Immature natural killer cell (primary cell): Measurements from ENCODE around the gene TNIP2. TPM values are rescaled to one million over a fixed set of nuclear protein-coding genes. Genes with fewer than 3 reads are reported as not detected.
"Not testable (repeated sequence)": the region's sequence is repeated elsewhere in the genome, so short reads cannot be mapped to it uniquely, and the experiment has no call there.

Source experiments
- DNase-seq, 3 donors: peaks; one replicate each; pipeline ENCODE4 v3.0.0; 2022; ENCODE audit warnings: mixed read lengths in 1 of 3
- H3K27ac Mint-ChIP-seq, 6 donors: one replicate each; pipeline ENCODE4 v1.8.0; 2020; ENCODE audit warnings: mixed read lengths in 6 of 6, mild to moderate bottlenecking in 5 of 6, inconsistent platforms in 4 of 6, moderate library complexity in 3 of 6
- H3K27me3 Mint-ChIP-seq, 3 donors: one replicate each; pipeline ENCODE4 v1.8.0; 2020 to 2021; ENCODE audit warnings: low read depth in 3 of 3, mild to moderate bottlenecking in 3 of 3, mixed read lengths in 3 of 3, moderate library complexity in 3 of 3, inconsistent platforms in 1 of 3
- H3K36me3 Mint-ChIP-seq, 3 donors: one replicate each; pipeline ENCODE4 v1.8.0; 2020; ENCODE audit warnings: mixed read lengths in 3 of 3, inconsistent platforms in 2 of 3, mild to moderate bottlenecking in 2 of 3
- H3K4me1 Mint-ChIP-seq, 2 donors: one replicate each; pipeline ENCODE4 v1.8.0; 2020; ENCODE audit warnings: inconsistent platforms in 2 of 2, mild to moderate bottlenecking in 2 of 2, mixed read lengths in 2 of 2, moderate library complexity in 1 of 2
- H3K4me3 Mint-ChIP-seq, 5 donors: one replicate each; pipeline ENCODE4 v1.8.0; 2020; ENCODE audit warnings: mild to moderate bottlenecking in 5 of 5, mixed read lengths in 5 of 5, inconsistent platforms in 3 of 5, moderate library complexity in 3 of 5
- H3K9me3 Mint-ChIP-seq, 6 donors: one replicate each; pipeline ENCODE4 v1.8.0; 2020; ENCODE audit warnings: mild to moderate bottlenecking in 6 of 6, mixed read lengths in 6 of 6, inconsistent platforms in 4 of 6, moderate library complexity in 3 of 6
- polyA plus RNA-seq, 3 donors: library from polyadenylated mRNA; unstranded; fragments of 300-500 nt; fragmentation: Illumina TruSeq; gene quantifications; one replicate each; pipeline ENCODE4 v1.2.3, GENCODE V29; 2021

TNIP2 gene
- polyA plus RNA-seq, 3 donors from 2014 or later, result 35.1 to 43.7 (median 40.2) TPM

DNA sequence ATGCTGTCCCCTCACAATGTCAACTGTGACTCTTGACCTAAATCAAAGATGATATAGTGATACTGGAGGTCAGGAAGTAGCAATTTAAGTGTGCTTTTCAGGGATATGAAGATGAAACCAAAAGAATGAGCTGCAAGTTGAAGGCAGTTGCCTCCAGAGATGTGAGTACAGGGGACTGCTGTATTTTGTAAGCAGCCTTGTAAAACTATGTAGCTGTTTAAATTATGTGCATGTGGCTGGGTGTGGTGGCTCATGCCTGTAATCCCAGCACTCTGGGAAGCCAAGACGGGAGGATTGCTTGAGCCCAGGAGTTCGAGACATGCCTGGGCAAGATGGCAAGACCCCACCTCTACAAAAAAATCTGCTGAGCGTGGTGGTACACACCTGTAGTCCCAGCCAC, 15.1 kb upstream of the TNIP2 start:
- Mint-ChIP-seq H3K4me3 (no peak overlapping the region), H3K27ac (peak overlapping the region in 5 of 6 donors; percentile 4 to 76 (median 18)), H3K36me3 (no peaks in the 10 kb centered on the region), H3K9me3 (no peaks in the 10 kb centered on the region), H3K4me1 (peaks cover 12 to 14% of the 10 kb centered on the region in 2 donors), H3K27me3 (peaks cover 0 to 5% (median 4%) of the 10 kb centered on the region in 3 donors)
- no peak for DNase-seq

DNA sequence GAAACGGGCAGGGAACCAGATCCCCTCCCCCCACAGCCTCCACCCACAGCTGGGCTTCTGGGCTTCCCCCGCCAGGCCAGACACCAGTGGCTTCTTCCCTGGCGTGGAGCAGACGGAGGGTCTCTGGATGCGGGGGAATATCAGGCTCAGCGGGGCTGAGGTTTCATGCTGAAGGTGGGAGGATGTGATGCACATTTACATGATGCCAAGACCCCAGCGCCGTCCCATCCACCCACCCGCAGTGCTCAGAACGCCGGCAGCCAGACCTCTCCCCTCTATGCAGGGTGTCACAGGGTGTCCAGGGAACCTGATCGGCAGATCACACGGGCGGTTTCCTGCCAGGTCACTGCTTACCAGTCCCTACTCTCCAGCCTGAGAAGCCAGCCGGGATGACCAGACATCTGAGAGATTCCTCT, 12.8 kb upstream of the TNIP2 start:
- peaks cover 0 to 4% (median 3%) of the 10 kb centered on the region in 3 donors for H3K27me3 Mint-ChIP-seq
- no peak overlapping the region for H3K4me3 Mint-ChIP-seq
- no peaks in the 10 kb centered on the region for H3K9me3 Mint-ChIP-seq
- DNase-seq, result no peak
- peak overlapping the region in 2 of 6 donors; percentile 4 to 44 for H3K27ac Mint-ChIP-seq
- no peaks in the 10 kb centered on the region for H3K36me3 Mint-ChIP-seq
- H3K4me1 Mint-ChIP-seq, result peaks cover 18 to 19% of the 10 kb centered on the region in 2 donors

DNA sequence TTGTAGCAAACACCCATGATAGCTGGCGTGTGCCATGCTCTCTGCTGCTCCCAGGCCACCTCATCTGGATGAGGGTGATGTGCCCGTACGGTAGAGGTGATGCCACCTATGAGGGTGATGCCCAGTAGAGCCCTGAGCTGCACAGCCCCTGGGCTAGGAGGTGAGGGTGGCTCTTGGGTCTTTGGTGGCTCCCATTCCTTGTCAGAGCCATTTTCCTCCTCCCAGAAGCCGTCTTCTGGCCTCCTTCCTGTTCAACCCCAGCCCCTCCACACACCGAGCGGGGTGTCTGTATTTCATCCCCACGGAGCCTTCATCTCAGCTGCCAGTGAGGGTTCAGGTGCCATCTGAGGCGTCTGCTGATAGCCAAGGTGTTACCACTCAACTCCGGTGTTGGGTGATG, 12.0 kb upstream of the TNIP2 start:
- Mint-ChIP-seq H3K9me3 (no peaks in the 10 kb centered on the region), H3K27me3 (peaks cover 0 to 4% (median 4%) of the 10 kb centered on the region in 3 donors), H3K4me3 (no peak overlapping the region), H3K27ac (no peak overlapping the region), H3K4me1 (peaks cover 18 to 19% of the 10 kb centered on the region in 2 donors), H3K36me3 (no peaks in the 10 kb centered on the region)
- no peak for DNase-seq

DNA sequence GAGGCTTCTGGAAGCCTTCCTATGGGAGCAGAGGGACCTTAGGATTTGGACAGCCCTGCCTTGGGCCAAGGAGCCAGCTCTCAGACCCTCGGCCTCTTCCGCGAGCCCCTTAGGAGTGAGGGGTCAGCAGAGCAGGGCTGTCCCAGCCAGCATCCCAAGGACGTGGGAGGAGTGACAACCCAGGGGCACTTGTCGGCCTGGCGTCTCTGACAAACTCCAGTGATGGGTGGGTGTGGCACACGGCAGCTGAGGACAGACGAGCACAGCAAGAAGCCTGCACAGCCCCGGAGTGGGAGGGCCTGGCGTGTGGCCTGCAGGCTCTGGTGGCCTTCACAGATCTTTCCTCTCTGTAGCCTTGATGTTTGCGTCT, 11.6 kb upstream of the TNIP2 start:
- no peak overlapping the region for H3K27ac Mint-ChIP-seq
- H3K27me3 Mint-ChIP-seq, result peaks cover 0 to 6% (median 4%) of the 10 kb centered on the region in 3 donors
- no peaks in the 10 kb centered on the region for H3K36me3 Mint-ChIP-seq
- H3K4me3 Mint-ChIP-seq, result no peak overlapping the region
- peaks cover 18 to 19% of the 10 kb centered on the region in 2 donors for H3K4me1 Mint-ChIP-seq
- H3K9me3 Mint-ChIP-seq, result no peaks in the 10 kb centered on the region
- DNase-seq, result no peak

DNA sequence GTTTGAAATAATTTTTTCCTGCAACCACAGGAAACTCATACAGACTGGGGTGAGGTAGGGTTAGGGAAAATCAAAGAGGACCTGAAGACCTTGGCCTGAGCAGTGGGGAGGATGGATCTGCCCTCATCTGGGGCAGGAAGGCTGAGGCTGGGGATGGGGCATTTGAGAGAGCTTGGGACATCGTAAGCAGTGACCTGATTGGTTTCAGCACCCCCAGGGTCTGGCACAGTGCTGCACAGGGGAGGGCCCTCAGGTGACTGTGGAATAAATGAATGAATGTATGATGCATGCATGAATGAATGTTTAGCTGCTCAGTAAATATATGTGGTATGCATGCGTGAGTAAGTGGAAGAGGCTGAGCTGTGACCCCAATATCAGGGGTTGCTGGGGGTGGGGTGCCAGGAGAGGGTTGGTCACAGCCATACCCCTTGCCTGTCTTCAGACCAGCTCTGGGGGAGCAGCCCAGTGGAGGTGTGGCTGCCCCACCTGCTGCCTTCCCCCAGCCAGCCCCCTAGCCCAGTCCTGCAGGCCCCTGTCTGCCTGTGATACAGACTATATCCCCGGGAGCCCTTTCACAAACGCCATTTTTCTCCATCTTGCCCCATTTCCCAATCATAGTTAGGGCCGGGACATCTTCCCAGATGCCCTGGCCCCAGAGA, 11.0 kb upstream of the TNIP2 start:
- Mint-ChIP-seq H3K4me3 (no peak overlapping the region), H3K27me3 (peaks cover 0 to 6% (median 4%) of the 10 kb centered on the region in 3 donors), H3K4me1 (peaks cover 18 to 21% of the 10 kb centered on the region in 2 donors), H3K36me3 (no peaks in the 10 kb centered on the region), H3K27ac (no peak overlapping the region), H3K9me3 (no peaks in the 10 kb centered on the region)
- DNase-seq, result no peak

DNA sequence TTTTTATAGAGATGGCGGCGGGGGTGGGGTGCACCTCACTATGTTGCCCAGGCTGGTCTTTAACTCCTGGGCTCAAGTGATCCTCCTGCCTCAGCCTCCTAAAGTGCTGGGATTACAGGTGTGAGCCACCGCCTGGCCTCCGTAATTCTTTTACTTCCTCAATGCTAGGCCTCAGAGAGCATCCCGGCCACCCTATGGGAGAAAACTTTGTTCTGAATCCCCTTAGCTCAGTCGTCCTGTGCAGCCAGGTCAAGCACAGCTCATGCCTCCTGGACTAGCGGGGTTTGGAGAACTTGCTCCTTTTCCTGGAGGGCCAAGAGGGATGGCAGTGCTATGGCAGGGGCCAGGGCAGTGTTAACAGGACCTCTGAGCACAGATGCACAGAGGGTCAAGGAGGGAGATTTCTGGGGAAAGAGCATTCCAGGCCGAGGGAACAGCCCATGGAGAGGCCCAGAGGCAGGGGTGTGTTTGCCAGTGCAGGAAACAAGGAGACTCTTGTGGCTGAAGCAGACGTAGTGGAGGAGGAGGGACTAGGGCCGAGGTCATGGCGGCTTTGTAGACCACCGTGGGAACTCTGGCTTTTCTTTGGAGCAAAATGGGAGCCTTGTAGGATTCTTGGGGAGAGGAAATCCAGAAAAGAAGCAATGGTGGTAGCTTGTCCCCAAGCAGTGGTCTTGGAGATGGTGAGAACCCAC, 9.8 kb upstream of the TNIP2 start:
- no peak for DNase-seq
- Mint-ChIP-seq H3K27me3 (peaks cover 0 to 6% (median 4%) of the 10 kb centered on the region in 3 donors), H3K36me3 (no peaks in the 10 kb centered on the region), H3K27ac (no peak overlapping the region), H3K4me3 (peak overlapping the region in 2 of 5 donors; percentile 9 to 18), H3K4me1 (peaks cover 12 to 21% of the 10 kb centered on the region in 2 donors), H3K9me3 (no peaks in the 10 kb centered on the region)

DNA sequence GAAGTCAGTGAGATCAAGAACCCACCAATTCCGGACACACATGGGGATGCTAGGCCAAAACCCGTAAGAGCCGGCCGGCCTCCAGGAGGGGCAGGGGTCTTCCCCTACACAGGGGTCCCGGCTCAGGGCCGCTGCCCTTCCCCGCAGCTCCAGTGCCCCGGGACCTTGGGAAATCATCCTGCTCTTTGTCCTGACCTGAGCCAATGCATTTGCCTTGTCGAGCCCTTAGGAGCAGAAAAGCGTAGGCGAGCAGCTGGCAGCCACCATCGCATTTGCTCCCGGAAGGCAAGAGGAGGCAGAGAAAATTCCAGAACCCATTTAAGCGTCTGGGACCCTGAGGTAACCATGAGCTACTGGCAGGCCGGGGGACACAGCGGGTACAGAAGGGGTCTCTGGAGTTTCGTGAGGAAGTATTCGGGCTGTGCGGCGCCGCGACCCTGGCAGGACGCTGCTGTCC, 7.4 kb upstream of the TNIP2 start:
- Mint-ChIP-seq H3K27ac (no peak overlapping the region), H3K4me1 (peaks cover 7 to 16% of the 10 kb centered on the region in 2 donors), H3K9me3 (no peaks in the 10 kb centered on the region), H3K36me3 (no peaks in the 10 kb centered on the region), H3K4me3 (peak overlapping the region in 4 of 5 donors; percentile 56 to 80 (median 66)), H3K27me3 (peaks cover 0 to 4% (median 3%) of the 10 kb centered on the region in 3 donors)
- no peak for DNase-seq

DNA sequence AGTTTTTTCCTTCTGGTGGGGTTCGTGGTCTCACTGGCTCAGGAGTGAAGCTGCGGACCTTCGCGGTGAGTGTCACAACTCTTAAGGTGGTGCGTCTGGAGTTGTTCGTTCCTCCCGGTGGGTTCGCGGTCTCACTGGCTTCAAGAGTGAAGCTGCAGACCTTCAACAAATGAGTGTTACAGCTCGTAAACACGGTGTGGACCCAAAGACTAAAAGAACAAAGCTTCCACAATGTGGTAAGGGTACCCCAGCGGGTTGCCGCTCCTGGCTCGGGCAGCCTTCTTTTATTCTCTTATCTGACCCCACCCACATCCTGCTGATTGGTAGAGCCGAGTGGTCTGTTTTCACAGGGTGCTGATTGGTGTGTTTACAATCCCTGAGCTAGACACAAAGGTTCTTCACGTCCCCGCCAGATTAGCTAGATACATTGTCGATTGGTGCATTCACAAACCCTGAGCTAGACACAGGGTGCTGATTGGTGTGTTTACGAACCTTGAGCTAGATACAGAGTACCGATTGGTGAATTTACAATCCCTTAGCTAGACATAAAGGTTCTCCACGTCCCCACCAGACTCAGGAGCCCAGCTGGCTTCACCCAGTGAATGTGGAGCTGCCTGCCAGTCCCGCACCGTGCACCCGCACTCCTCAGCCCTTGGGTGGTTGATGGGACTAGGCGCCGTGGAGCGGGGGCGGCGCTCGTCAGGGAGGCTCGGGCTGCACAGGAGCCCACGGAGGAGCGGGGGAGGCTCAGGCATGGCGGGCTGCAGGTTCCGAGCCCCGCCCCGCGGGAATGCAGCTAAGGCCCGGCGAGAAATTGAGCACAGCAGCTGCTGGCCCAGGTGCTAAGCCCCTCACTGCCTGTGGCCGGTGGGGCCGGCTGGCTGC, 6.6 kb upstream of the TNIP2 start:
- peak overlapping the region in 3 of 6 donors; percentile 5 to 49 (median 34) for H3K27ac Mint-ChIP-seq
- H3K4me3 Mint-ChIP-seq, result peak overlapping the region in 1 of 5 donors; percentile 24
- H3K27me3 Mint-ChIP-seq, DNase-seq, H3K9me3 Mint-ChIP-seq, H3K36me3 Mint-ChIP-seq: not testable (repeated sequence)
- peaks cover 7 to 16% of the 10 kb centered on the region in 2 donors for H3K4me1 Mint-ChIP-seq

DNA sequence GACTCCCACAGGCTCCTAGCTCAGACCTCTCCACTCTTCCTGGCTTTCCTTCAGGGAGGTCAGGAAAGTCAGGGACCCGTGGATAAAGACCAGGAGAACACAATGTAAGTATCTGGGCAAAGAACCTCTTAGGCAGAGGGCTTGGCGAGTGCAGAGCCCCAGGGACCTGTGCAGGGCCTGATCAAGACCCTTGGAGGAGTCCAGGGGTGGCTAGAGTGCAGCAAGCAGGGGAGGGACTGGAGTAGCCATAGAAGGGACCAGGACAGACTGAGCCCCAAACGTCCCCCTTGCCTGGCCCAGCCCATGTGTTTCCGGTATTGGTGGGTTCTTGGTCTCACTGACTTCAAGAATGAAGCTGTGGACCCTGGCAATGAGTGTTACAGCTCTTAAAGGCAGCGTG, 5.9 kb upstream of the TNIP2 start:
- Mint-ChIP-seq H3K4me1 (peaks cover 11 to 18% of the 10 kb centered on the region in 2 donors), H3K27me3 (peaks cover 0 to 3% (median 2%) of the 10 kb centered on the region in 3 donors), H3K4me3 (no peak overlapping the region), H3K27ac (peak overlapping the region in 2 of 6 donors; percentile 5 to 49), H3K9me3 (no peaks in the 10 kb centered on the region), H3K36me3 (no peaks in the 10 kb centered on the region)
- DNase-seq, result no peak

DNA sequence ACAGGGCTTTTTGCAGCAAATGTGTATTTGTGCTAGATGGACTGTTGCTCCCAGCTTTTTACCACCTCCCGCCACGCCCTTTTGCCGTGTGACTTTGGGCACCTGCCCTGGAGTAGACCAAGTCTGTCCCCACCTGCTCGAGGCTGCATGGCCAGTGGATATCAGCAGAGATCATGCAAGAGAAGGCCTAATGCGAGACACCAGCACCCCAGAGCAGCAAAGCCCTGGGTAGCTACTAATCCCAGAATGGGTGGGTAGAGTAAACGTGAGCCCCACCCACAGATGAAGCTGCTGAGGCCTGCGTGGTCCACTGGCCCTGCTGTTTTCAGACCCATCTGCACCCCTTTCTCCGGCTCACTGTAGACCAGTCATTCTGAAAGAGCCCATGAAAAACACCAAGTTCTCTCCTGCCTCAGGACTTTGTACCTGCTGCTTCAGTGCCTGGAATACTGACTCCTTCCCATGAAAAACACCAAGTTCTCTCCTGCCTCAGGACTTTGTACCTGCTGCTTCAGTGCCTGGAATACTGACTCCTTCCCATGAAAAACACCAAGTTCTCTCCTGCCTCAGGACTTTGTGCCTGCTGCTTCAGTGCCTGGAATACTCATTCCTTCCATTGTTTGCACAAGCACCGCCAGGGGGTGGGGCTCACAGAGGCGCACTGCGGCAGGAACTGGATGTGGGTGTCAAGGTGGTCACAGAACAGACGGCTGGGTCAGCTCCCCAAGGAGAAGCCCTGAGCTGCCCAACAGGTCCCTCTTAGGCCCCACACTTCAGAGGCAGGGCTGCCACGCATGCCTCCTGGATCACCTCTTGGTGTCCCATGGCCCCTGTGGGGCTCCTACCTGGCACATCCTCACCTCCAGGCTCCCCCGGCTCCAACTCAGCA, 5.1 kb upstream of the TNIP2 start:
- DNase-seq, result peak in 1 of 3 donors; percentile 16
- no peak overlapping the region for H3K27ac Mint-ChIP-seq
- H3K4me1 Mint-ChIP-seq, result peaks cover 12 to 22% of the 10 kb centered on the region in 2 donors
- no peaks in the 10 kb centered on the region for H3K9me3 Mint-ChIP-seq
- H3K27me3 Mint-ChIP-seq, result peaks cover 0 to 3% (median 0%) of the 10 kb centered on the region in 3 donors
- H3K36me3 Mint-ChIP-seq, result no peaks in the 10 kb centered on the region
- no peak overlapping the region for H3K4me3 Mint-ChIP-seq

DNA sequence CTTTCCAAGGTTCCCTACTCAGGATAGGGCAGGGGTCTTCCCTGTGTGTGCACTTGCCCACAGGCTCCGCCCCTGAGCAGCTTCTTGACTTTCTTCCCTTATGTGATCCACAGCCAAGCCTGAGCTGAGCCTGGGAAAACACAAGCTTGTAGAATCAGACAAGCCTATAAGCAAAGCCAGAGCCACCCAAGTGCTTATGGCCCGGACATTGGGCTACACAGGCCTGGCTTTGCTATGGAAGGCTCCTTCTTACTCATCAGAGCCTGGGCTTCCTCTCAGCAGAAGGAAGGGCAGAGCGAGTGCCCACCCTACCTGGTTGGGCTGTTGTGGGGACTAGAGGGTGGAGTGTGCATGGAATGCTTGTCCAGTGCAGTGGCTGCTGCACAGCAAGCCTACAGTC, 1.3 kb upstream of the TNIP2 start:
- peak overlapping the region in 2 of 6 donors; percentile 0 to 36 for H3K27ac Mint-ChIP-seq
- peak overlapping the region; percentile 33 to 77 (median 68) for H3K4me3 Mint-ChIP-seq
- peaks cover 27 to 33% of the 10 kb centered on the region in 2 donors for H3K4me1 Mint-ChIP-seq
- no peaks in the 10 kb centered on the region for H3K9me3 Mint-ChIP-seq
- DNase-seq, result no peak
- peaks cover 0 to 6% (median 2%) of the 10 kb centered on the region in 3 donors for H3K27me3 Mint-ChIP-seq
- H3K36me3 Mint-ChIP-seq, result no peaks in the 10 kb centered on the region

DNA sequence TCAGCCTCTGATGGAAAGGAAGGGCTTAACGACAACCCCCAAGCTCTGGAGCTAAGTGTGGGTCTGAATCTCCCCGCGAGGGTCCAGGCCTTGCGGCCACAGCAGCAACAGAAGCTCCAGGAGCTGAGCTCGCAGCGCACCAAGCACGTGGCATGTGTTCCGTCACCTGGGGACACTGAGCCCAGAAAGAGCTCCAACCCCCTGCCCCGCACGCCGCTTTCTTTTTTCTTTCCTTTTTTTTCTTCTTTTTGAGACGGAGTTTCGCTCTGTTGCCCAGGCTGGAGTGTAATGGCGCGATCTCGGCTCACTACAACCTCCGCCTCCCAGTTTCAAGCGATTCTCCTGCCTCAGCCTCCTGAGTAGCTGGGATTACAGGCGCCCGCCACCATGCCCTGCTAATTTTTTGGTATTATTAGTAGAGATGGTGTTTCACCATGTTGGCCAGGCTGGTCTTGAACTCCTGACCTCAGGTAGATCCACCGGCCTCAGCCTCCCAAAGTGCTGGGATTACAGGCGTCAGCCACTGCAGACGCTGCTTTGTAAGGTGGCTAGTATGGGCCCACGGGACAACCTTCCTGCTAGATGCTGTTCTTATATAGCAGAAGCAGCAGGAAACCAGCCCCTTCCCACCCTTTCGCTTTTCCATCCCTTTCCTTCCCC, 685 bp upstream of the TNIP2 start:
- Mint-ChIP-seq H3K9me3 (no peaks in the 10 kb centered on the region), H3K4me1 (peaks cover 27 to 28% of the 10 kb centered on the region in 2 donors), H3K4me3 (peak overlapping the region; percentile 67 to 77 (median 74)), H3K27me3 (peaks cover 0 to 6% (median 2%) of the 10 kb centered on the region in 3 donors), H3K36me3 (no peaks in the 10 kb centered on the region), H3K27ac (peak overlapping the region in 3 of 6 donors; percentile 36 to 58 (median 42))
- DNase-seq, result no peak
